ENCODE results near the gene UBASH3A.

DNA sequence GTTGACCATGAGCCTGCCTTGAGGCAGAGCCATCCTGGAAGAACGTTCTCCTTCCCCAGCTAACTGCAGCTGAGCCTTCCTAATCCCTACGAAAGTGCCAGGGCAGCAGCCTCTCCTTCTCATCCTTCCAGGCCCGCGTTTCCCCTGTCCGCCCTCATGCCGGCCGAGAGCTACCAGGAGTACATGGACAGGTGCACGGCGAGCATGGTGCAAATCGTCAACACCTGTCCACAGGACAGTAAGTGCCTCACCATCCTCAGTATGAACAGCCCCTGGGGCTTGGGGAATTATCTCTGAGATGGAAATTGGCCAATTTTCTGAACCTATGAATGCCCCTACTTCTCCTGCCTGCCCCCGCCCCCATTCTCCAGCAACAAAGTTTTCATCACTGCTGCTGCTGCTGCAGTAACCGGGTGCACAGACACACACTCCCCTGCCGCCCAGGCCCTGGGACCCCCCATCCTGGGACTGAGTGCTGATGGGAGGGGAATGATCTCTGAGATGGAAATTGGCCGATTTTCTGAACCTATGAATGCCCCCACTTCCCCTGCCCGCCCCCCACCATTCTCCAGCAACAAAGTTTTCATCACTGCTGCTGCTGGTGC is 39.6 kb downstream of the UBASH3A start:
- no peak for TF ChIP-seq CTCF (IDR thresholded peaks at IDR 0.05)
- no peak for TF ChIP-seq NRF1 (IDR thresholded peaks at IDR 0.05; ENCODE audit: low read depth, low read length)
- TF ChIP-seq CHD2 (IDR thresholded peaks at IDR 0.05; ENCODE audit: low read length, partially characterized antibody): no peak
- no peak for TF ChIP-seq FOXM1 (IDR thresholded peaks at IDR 0.05; ENCODE audit: low read depth)
- no peak for TF ChIP-seq SIN3A (IDR thresholded peaks at IDR 0.05; ENCODE audit: borderline replicate concordance, low read depth, low read length)
- no peak for TF ChIP-seq EZH2phosphoT487 (IDR thresholded peaks at IDR 0.05; ENCODE audit: borderline replicate concordance, low read depth)
- no peak for TF ChIP-seq MAX (IDR thresholded peaks at IDR 0.05; ENCODE audit: low read depth)
- no peak for TF ChIP-seq GATA2 (CRISPR knock-in tag; IDR thresholded peaks at IDR 0.05)
- no peak for TF ChIP-seq EP300 (IDR thresholded peaks at IDR 0.05; ENCODE audit: borderline replicate concordance in 1 of 2, low read depth in 1 of 2, low read length in 1 of 2)
- TF ChIP-seq MEF2A (IDR thresholded peaks at IDR 0.05; ENCODE audit: borderline replicate concordance, low read depth): no peak
- TF ChIP-seq JUND (IDR thresholded peaks at IDR 0.05): no peak
- TF ChIP-seq REST (IDR thresholded peaks at IDR 0.05; ENCODE audit: low read depth, low read length): no peak
